ENCODE data around the gene STPG4.

STPG4 gene

GRCh38 chr2:47052847-47053246, 102.3 kb downstream of the STPG4 start:
- no peak for DNase-seq (ENCODE audit: low read depth)

DNA sequence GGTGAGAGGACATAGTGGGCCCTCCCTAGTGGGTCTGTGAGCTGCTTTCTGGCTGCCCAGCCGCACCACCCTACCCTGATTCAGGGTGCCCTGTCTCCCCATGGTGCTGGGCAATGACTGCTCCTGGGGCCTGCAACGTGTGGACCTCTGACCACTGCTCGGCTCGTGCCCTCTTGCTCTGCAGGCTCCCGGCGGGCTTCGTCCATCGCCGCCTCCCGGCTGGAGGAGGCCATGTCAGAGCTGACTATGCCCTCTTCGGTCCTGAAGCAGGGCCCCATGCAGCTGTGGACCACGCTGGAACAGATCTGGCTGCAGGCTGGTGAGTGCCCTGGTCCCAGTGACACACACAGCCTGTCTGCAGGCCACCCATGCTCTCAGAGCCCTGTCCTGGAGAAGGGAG, 103.5 kb downstream of the STPG4 start:
- DNase-seq (ENCODE audit: low read depth) = no peak

DNA sequence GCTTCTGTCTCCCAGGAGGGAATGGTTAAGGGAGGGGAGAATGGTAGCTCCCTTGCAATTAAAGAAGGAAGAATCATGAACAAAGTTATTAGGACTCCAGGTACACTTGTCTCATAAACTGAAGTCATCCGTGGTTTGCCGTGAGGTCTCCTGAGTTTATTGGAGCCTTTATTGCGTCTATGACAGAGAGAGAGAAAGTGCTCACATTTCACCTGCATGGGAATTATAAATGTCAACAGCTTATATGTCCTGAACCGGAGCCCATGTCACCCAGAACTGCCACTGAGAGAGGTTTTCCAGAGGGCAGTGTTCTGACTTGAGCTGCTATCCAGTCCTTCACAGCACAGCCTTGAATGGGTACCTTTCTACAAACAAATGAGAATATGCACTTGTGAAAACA, 104.3 kb downstream of the STPG4 start:
- DNase-seq (ENCODE audit: low read depth) = no peak

GRCh38 chr2:47050021-47050760, 104.9 kb downstream of the STPG4 start:
- DNase-seq (ENCODE audit: low read depth) = no peak

- DNase-seq (ENCODE audit: low read depth) = no peak
Observed at GRCh38 chr2:47049502-47049901, 105.6 kb downstream of the STPG4 start.

GRCh38 chr2:47048801-47049480, 106.2 kb downstream of the STPG4 start:
- DNase-seq (ENCODE audit: low read depth) = no peak

GRCh38 chr2:47046271-47046670, 108.8 kb downstream of the STPG4 start:
- no peak for DNase-seq (ENCODE audit: low read depth)

- DNase-seq (ENCODE audit: low read depth) = no peak
Observed at GRCh38 chr2:47043891-47044239, 111.2 kb downstream of the STPG4 start.

DNA sequence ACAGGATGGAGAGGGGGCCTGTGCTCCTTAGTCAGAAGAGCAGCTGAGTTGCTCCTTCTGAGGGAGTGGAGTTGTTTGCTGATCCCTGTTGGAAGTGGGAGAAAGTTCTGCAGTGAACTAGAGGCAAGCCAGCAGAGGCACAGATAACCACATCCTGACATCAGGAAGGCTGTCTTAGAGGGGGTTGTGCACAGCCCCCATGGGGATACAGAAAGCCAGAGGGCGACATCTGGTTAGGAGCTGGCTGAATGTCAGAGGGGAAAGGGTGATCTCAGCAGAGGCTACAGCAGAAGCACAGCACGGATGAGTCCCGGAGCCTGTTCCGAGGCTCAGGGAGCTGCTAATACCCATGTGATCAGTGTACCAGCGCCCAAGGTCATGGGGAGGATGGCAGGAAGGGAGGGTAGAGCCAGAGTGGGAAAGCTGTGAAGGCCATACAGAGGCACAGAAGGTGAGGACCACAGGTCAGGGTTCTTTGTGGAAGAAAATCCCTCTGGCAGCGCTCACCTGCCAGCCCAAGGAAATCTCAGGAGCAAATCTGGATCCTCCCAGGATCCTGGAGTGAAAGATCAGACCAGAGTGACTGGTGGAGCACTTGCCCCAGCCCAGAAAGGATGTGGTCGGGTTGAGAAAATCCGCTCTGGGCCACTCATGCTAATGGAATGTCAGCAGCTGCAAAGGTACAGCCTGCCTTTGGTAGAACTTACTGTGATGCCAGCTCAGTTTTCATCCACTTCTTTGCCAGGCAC, 111.8 kb downstream of the STPG4 start:
- DNase-seq (ENCODE audit: low read depth) = peak; percentile 97

GRCh38 chr2:47041891-47042684, 113.0 kb downstream of the STPG4 start:
- no peak for DNase-seq (ENCODE audit: low read depth)

- DNase-seq (ENCODE audit: low read depth) = no peak
Observed at GRCh38 chr2:47041063-47041462, 114.0 kb downstream of the STPG4 start.

- no peak for DNase-seq (ENCODE audit: low read depth)
Observed at GRCh38 chr2:47040651-47041050, 114.5 kb downstream of the STPG4 start.

- no peak for DNase-seq (ENCODE audit: low read depth)
Observed at GRCh38 chr2:47039913-47040562, 115.1 kb downstream of the STPG4 start.

GRCh38 chr2:47039489-47039870, 115.6 kb downstream of the STPG4 start:
- DNase-seq (ENCODE audit: low read depth) = no peak

DNA sequence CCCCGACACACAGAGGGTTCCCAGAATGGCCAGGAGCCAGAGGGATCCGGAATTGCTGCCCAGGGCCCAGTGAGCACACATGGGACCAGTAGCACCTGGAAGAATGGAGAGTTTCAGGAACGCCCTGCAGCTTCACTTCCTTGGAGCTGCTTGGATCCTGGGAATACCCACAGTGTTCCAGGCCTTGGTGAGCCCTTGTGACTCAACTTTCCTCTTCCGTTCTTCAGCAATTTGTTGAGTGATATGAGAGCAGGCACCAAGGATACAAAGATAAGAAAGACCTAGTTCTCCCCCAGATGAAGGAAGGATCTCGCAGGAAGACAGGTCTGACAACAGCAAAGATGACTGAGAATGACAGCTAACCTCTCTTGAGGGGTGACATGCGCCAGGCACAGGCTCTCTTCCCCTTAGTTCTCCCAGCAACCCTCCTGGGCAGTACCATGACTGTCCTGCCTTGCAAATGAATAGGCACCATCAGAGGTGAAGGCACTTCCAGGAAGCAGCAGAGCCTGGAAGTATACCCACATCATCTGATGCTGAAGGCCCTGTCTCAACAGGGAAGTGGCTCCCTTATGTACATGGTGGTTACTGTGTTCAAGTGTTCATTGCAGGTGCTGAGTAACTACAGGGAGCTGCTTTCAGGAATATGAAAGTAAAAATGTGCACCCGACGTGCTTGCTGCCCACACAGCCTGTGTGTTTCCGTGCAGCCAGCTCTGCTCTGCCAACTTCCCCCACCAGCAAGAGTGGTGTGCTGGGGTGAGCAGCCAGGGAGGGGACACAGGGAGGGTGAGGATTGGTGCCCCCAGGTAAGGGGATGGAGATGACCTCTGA, 116.2 kb downstream of the STPG4 start:
- no peak for DNase-seq (ENCODE audit: low read depth)

DNA sequence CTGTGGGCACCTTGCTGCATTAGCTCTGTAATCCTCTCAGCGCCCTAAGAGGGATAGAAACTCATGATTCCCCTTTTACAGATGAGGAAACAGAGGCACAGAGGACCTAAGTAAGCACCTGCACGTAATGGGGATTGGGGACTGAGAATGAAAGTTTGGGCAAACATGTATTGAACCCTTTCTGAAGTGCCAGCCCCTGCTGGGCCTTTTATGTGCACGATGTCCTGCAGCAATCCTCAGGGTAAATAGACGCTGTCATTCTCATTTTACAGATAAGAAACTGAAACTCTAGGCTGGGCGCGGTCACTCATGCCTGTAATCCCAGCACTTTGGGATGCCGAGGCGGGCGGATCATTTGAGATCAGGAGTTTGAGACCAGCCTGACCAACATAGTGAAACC, 117.4 kb downstream of the STPG4 start:
- DNase-seq (ENCODE audit: low read depth) = no peak
